ENCODE measurements around the gene DGKD.

GRCh38 chr2:233443511-233444183 lies 89.4 kb downstream of the DGKD start:
- peak; percentile 71 for TF ChIP-seq CTCF (IDR thresholded peaks at IDR 0.05)
- TF ChIP-seq ESRRA (CRISPR knock-in tag; IDR thresholded peaks at IDR 0.05; ENCODE audit: borderline replicate concordance) = no peak
